SK-N-SH (cell line): Measurements from ENCODE around the gene ZSCAN12. TPM values are rescaled to one million over a fixed set of nuclear protein-coding genes. Genes with fewer than 3 reads are reported as not detected.

Source experiments
- CTCF ChIA-PET: fragments of 300-600, 350-600 bp; formaldehyde crosslinking; extraction: SDS; loops from one replicate; lab custom pipeline; 2021; lab: Yijun Ruan, JAX
- POLR2A ChIA-PET: fragments of 350-600 bp; sonication (Branson Sonifier 250); formaldehyde crosslinking; extraction: SDS; loops from one replicate; lab custom pipeline; 2020; ENCODE audit warnings: antibody characterized with exemption, inconsistent platforms; lab: Yijun Ruan, JAX
- DNase-seq: peaks from one replicate; pipeline ENCODE4 v3.0.0; 2012
- H2AFZ ChIP-seq: fragments of 200-600 bp; sonication (generic); 2 replicates; pipeline ENCODE4 v1.8.1; 2016; ENCODE audit warnings: antibody characterized with exemption, mild to moderate bottlenecking, low read depth
- H3F3A ChIP-seq: fragments of 200-600 bp; sonication (generic); replicated peaks from 2 replicates; pipeline ENCODE3; 2016; ENCODE audit warnings: antibody characterized with exemption, mild to moderate bottlenecking; ENCODE audit not compliant: insufficient read depth
- H3K27ac ChIP-seq, 2 experiments: fragments of 200-500 bp in 1 of 2; fragments of 200-600 bp in 1 of 2; sonication (Bioruptor generic) in 1 of 2; sonication (generic), shearing (Covaris generic) in 1 of 2; 2 replicates each; pipeline versions ENCODE4 v1.5.1 to v1.6.1; 2014 to 2016; ENCODE audit warnings: low read depth in 2 of 2, inconsistent platforms in 1 of 2, low read length in 1 of 2, mild to moderate bottlenecking in 1 of 2, mixed read lengths in 1 of 2
- H3K27me3 ChIP-seq: fragments of 200-600 bp; sonication (generic), shearing (Covaris generic); 2 replicates; pipeline ENCODE4 v1.6.1; 2016; ENCODE audit warnings: mixed run types; ENCODE audit not compliant: insufficient read depth
- H3K36me3 ChIP-seq, 2 experiments: fragments of 200-500 bp in 1 of 2; fragments of 200-600 bp in 1 of 2; sonication (Bioruptor generic) in 1 of 2; sonication (generic) in 1 of 2; replicated peaks in 1 of 2; 2 replicates each; pipeline versions ENCODE3 to v1.5.1; 2014 to 2016; ENCODE audit warnings: low read length in 1 of 2, mild to moderate bottlenecking in 1 of 2; ENCODE audit not compliant: insufficient read depth in 2 of 2, control insufficient read depth in 1 of 2
- H3K4me1 ChIP-seq, 2 experiments: fragments of 200-500 bp in 1 of 2; fragments of 200-600 bp in 1 of 2; sonication (Bioruptor generic) in 1 of 2; sonication (generic), shearing (Covaris generic) in 1 of 2; 2 replicates each; pipeline versions ENCODE4 v1.5.1 to v1.6.1; 2014 to 2016; ENCODE audit warnings: low read depth in 1 of 2, low read length in 1 of 2, mixed run types in 1 of 2; ENCODE audit not compliant: insufficient read depth in 2 of 2, control insufficient read depth in 1 of 2
- H3K4me2 ChIP-seq: fragments of 200-600 bp; sonication (generic), shearing (Covaris generic); 2 replicates; pipeline ENCODE4 v1.6.1; 2017; ENCODE audit warnings: mixed run types
- H3K4me3 ChIP-seq, 2 experiments: fragments of 200-500 bp in 1 of 2; fragments of 200-600 bp in 1 of 2; sonication (Bioruptor generic) in 1 of 2; sonication (generic), shearing (Covaris generic) in 1 of 2; 2 replicates each; pipeline versions ENCODE4 v1.5.1 to v1.8.1; 2014 to 2016; ENCODE audit warnings: low read depth in 2 of 2, inconsistent platforms in 1 of 2, low read length in 1 of 2, mild to moderate bottlenecking in 1 of 2, mixed read lengths in 1 of 2, moderate library complexity in 1 of 2
- H3K79me2 ChIP-seq: fragments of 200-600 bp; sonication (generic); 2 replicates; pipeline ENCODE4 v1.8.1; 2017; ENCODE audit warnings: mild to moderate bottlenecking; ENCODE audit not compliant: insufficient read depth
- H3K9ac ChIP-seq: fragments of 200-600 bp; sonication (generic); 2 replicates; pipeline ENCODE4 v1.6.1; 2017; ENCODE audit warnings: mixed run types
- H3K9me2 ChIP-seq: fragments of 200-600 bp; sonication (generic); 2 replicates; pipeline ENCODE4 v1.6.1; 2017; ENCODE audit warnings: mixed run types
- H3K9me3 ChIP-seq: fragments of 200-600 bp; sonication (generic); 2 replicates; pipeline ENCODE4 v1.6.1; 2017; ENCODE audit warnings: mixed run types, mild to moderate bottlenecking, moderate library complexity
- H4K20me1 ChIP-seq: fragments of 200-600 bp; sonication (generic); 2 replicates; pipeline ENCODE4 v1.6.1; 2017; ENCODE audit warnings: mild to moderate bottlenecking, mixed run types; ENCODE audit not compliant: insufficient read depth
- CTCF ChIP-seq: fragments of 200-600 bp; sonication (generic); IDR thresholded peaks from 2 replicates; pipeline ENCODE4 v1.6.1; 2017; ENCODE audit warnings: antibody characterized with exemption, mild to moderate bottlenecking, moderate library complexity
- GATA2 ChIP-seq: sonication (generic); formaldehyde crosslinking; IDR thresholded peaks from 2 replicates; pipeline ENCODE4 v1.5.0; 2020; ENCODE audit warnings: mild to moderate bottlenecking, missing genetic modification reagents
- IRF3 ChIP-seq: fragments of 150-350 bp; IDR thresholded peaks from 2 replicates; pipeline ENCODE4 v1.6.1; 2016; ENCODE audit warnings: mild to moderate bottlenecking, low read depth, low read length
- MAX ChIP-seq: IDR thresholded peaks from 2 replicates; pipeline ENCODE4 v1.4.0; 2012; ENCODE audit warnings: low read depth
- MXI1 ChIP-seq: IDR thresholded peaks from 2 replicates; pipeline ENCODE4 v1.6.1; 2012; ENCODE audit warnings: mild to moderate bottlenecking, low read depth, low read length, improper control_type of control experiment
- RAD21 ChIP-seq: IDR thresholded peaks from 2 replicates; pipeline ENCODE4 v1.6.1; 2012; ENCODE audit warnings: mild to moderate bottlenecking, low read length
- RCOR1 ChIP-seq: fragments of 150-350 bp; IDR thresholded peaks from 2 replicates; pipeline ENCODE4 v1.6.1; 2017; ENCODE audit warnings: antibody characterized with exemption, low read length
- REST ChIP-seq: IDR thresholded peaks from 2 replicates; pipeline ENCODE4 v1.6.1; 2012; ENCODE audit warnings: mild to moderate bottlenecking, low read depth, low read length, moderate library complexity
- SIN3A ChIP-seq: IDR thresholded peaks from 2 replicates; pipeline ENCODE4 v1.6.1; 2012; ENCODE audit warnings: low read depth, mild to moderate bottlenecking, low read length, moderate library complexity, borderline replicate concordance
- SMC3 ChIP-seq: IDR thresholded peaks from 2 replicates; pipeline ENCODE4 v1.6.1; 2012; ENCODE audit warnings: low read depth, low read length, improper control_type of control experiment
- USF1 ChIP-seq: IDR thresholded peaks from 2 replicates; pipeline ENCODE4 v1.4.0; 2012; ENCODE audit warnings: low read depth, borderline replicate concordance
- YY1 ChIP-seq: IDR thresholded peaks from 2 replicates; pipeline ENCODE4 v1.4.0; 2012; ENCODE audit warnings: low read depth, mild to moderate bottlenecking
- WGBS: methylation state at CpG from one replicate; pipeline ENCODE4 v1.1.6; 2017; ENCODE audit warnings: low lambda C conversion rate; 5-methylcytosine and 5-hydroxymethylcytosine counted together
- polyA plus RNA-seq, 3 experiments: library from polyadenylated mRNA; depleted of rRNA; stranded (reverse); fragments of >200 nt; gene quantifications; 2 replicates each; pipeline ENCODE4 v1.2.3, GENCODE V29; 2012

The ZSCAN12 gene
- polyA plus RNA-seq, 1 of the 3 experiments (the other 2 are of a cell fraction), result 1.6 TPM

- ChIA-PET POLR2A (interaction anchor here (0.9 to 1.2 kb wide), 2 partner anchors 12 to 103 kb away, joined by 3 to 5 read pairs; partner anchors contain the start of gene PGBD1), CTCF (interaction anchor here (0.9 to 3.7 kb wide), 3 partner anchors 10 to 242 kb away, joined by 3 to 28 read pairs (median 15); partner anchors contain the start of gene ZKSCAN8)
- Histone ChIP-seq H3K4me1 (no peaks in the 10 kb centered on the region; a peak in 2 of 4 replicates), H3K4me2 (no peak overlapping the region), H3K9me2 (no peaks in the 10 kb centered on the region), H3K9ac (no peak overlapping the region), H3K36me3 (peaks cover 70 to 85% of the 10 kb centered on the region in 2 experiments), H3K4me3 (no peak overlapping the region), H3F3A (peaks cover 17% of the 10 kb centered on the region), H2AFZ (no peak overlapping the region), H4K20me1 (no peaks in the 10 kb centered on the region), H3K27ac (no peak overlapping the region), H3K9me3 (0 out of 2 replicates have a peak, but pooled peaks cover 3% of the 10 kb centered on the region), H3K79me2 (peaks cover 34% of the 10 kb centered on the region), H3K27me3 (no peaks in the 10 kb centered on the region)
- DNase-seq, result no peak
- WGBS, result 54% methylated on average over 2 of the region's 2 CpGs
- TF ChIP-seq REST (no peak), MAX (no peak), RAD21 (no peak)
Measured at GRCh38 chr6:28384143-28384533, 15.4 kb downstream of the ZSCAN12 start.

GRCh38 chr6:28383235-28384142, 16.1 kb downstream of the ZSCAN12 start:
- Histone ChIP-seq H3F3A (peaks cover 17% of the 10 kb centered on the region), H3K4me2 (peak overlapping the region; percentile 71), H3K9me2 (no peaks in the 10 kb centered on the region), H3K9me3 (0 out of 2 replicates have a peak, but pooled peaks cover 7% of the 10 kb centered on the region), H3K9ac (0 out of 2 replicates have a peak overlapping the region, but pooled peaks have one; percentile 32), H3K36me3 (peaks cover 70 to 83% of the 10 kb centered on the region in 2 experiments), H3K4me3 (peak overlapping the region; percentile 46 to 61), H3K27ac (peak overlapping the region in 1 of 2 experiments; percentile 23; a peak in 3 of 4 replicates), H3K79me2 (peaks cover 29% of the 10 kb centered on the region), H4K20me1 (no peaks in the 10 kb centered on the region), H2AFZ (no peak overlapping the region), H3K4me1 (no peaks in the 10 kb centered on the region; a peak in 2 of 4 replicates), H3K27me3 (no peaks in the 10 kb centered on the region)
- ChIA-PET POLR2A (interaction anchor here (0.6 to 1.2 kb wide), 3 partner anchors 12 to 102 kb away, joined by 3 to 5 read pairs (median 5); partner anchors contain the start of gene PGBD1), CTCF (interaction anchor here (0.6 to 3.7 kb wide), 8 partner anchors 11 to 242 kb away, joined by 3 to 28 read pairs (median 3); partner anchors contain the start of gene ZKSCAN8)
- TF ChIP-seq GATA2 (CRISPR knock-in tag) (no peak), YY1 (no peak), MXI1 (peak; percentile 55; the same call in 1 of the 2 replicates), SMC3 (no peak), RCOR1 (no peak), CTCF (peak; percentile 46), MAX (peak; percentile 89), SIN3A (peak; percentile 52; the same call in 1 of the 2 replicates), IRF3 (no peak), USF1 (peak; percentile 44; the same call in 1 of the 2 replicates)
- WGBS, result 57% methylated on average over 19 of the region's 31 CpGs
- DNase-seq, result peak; percentile 50
